Ishikawa (cell line): ENCODE measurements around the gene GBX1.

ENCODE experiments used
- CEBPB ChIP-seq: IDR thresholded peaks from 2 replicates; pipeline ENCODE4 v1.6.1; 2012
- CREB1 ChIP-seq: IDR thresholded peaks from 2 replicates; pipeline ENCODE4 v1.6.1; 2012; ENCODE audit warnings: low read depth
- EGR1 ChIP-seq: IDR thresholded peaks from 2 replicates; pipeline ENCODE4 v1.6.1; 2012
- EP300 ChIP-seq: IDR thresholded peaks from 2 replicates; pipeline ENCODE4 v1.6.1; 2012; ENCODE audit warnings: borderline replicate concordance
- FOXM1 ChIP-seq: IDR thresholded peaks from 2 replicates; pipeline ENCODE4 v1.6.1; 2012; ENCODE audit warnings: low read depth, borderline replicate concordance
- MAX ChIP-seq: IDR thresholded peaks from 2 replicates; pipeline ENCODE4 v1.6.1; 2012
- NFIC ChIP-seq: IDR thresholded peaks from 2 replicates; pipeline ENCODE4 v1.6.1; 2012
- RAD21 ChIP-seq: IDR thresholded peaks from 2 replicates; pipeline ENCODE4 v1.6.1; 2012; ENCODE audit warnings: low read depth
- REST ChIP-seq: IDR thresholded peaks from 2 replicates; pipeline ENCODE4 v1.6.1; 2012; ENCODE audit warnings: low read depth, mild to moderate bottlenecking
- TAF1 ChIP-seq: IDR thresholded peaks from 2 replicates; pipeline ENCODE4 v1.6.1; 2012; ENCODE audit warnings: low read depth, mild to moderate bottlenecking
- TCF12 ChIP-seq: IDR thresholded peaks from 2 replicates; pipeline ENCODE4 v1.6.1; 2012; ENCODE audit warnings: low read depth
- TEAD4 ChIP-seq: IDR thresholded peaks from 2 replicates; pipeline ENCODE4 v1.6.1; 2012
- USF1 ChIP-seq: IDR thresholded peaks from 2 replicates; pipeline ENCODE4 v1.6.1; 2012
- YY1 ChIP-seq: IDR thresholded peaks from 2 replicates; pipeline ENCODE4 v1.6.1; 2012; ENCODE audit warnings: low read depth
- ZBTB7A ChIP-seq: IDR thresholded peaks from 2 replicates; pipeline ENCODE4 v1.6.1; 2012; ENCODE audit warnings: low read depth

Gene GBX1

GRCh38 chr7:151187409-151188251 is 20.1 kb upstream of the GBX1 start:
- TF ChIP-seq MAX (no peak), TCF12 (no peak), ZBTB7A (no peak), EGR1 (no peak), TEAD4 (no peak), EP300 (no peak), RAD21 (no peak)

GRCh38 chr7:151186640-151187408 is 19.3 kb upstream of the GBX1 start, which contains the start of gene ASB10:
TSS of gene ASB10 (minus strand) at chr7:151187250. CDS start at chr7:151187130, 120 bp downstream.
- TF ChIP-seq MAX: no peak
- TF ChIP-seq REST: no peak
- no peak for TF ChIP-seq TAF1
- no peak for TF ChIP-seq USF1

- no peak for TF ChIP-seq MAX
- no peak for TF ChIP-seq ZBTB7A
- TF ChIP-seq USF1: no peak
These were observed 18.5 kb upstream of the GBX1 start for GRCh38 chr7:151185762-151186639.

- TF ChIP-seq MAX (no peak), TAF1 (no peak), ZBTB7A (no peak), YY1 (no peak), EP300 (no peak), REST (no peak), RAD21 (no peak), USF1 (no peak), TEAD4 (no peak), NFIC (no peak), CEBPB (no peak)
These were observed 13.5 kb upstream of the GBX1 start for GRCh38 chr7:151181011-151181431.

GRCh38 chr7:151179946-151180345 is 12.5 kb upstream of the GBX1 start:
- no peak for TF ChIP-seq CREB1
- no peak for TF ChIP-seq EP300
- no peak for TF ChIP-seq ZBTB7A
- TF ChIP-seq USF1: no peak
- no peak for TF ChIP-seq MAX
- no peak for TF ChIP-seq TEAD4
- no peak for TF ChIP-seq YY1
- no peak for TF ChIP-seq NFIC
- no peak for TF ChIP-seq EGR1
- no peak for TF ChIP-seq FOXM1
- no peak for TF ChIP-seq TCF12
- no peak for TF ChIP-seq RAD21
